ENCODE results near the gene TMEM25. TPM values are rescaled to one million over a fixed set of nuclear protein-coding genes. Genes with fewer than 3 reads are reported as not detected.
"Not testable (repeated sequence)": the region's sequence is repeated elsewhere in the genome, so short reads cannot be mapped to it uniquely, and the experiment has no call there.

The TMEM25 gene
- 10 to 100 TPM; 26.0 to 31.3 (median 29.2) TPM for polyA plus RNA-seq (ENCODE audit: insufficient read length in 4 of 4)

DNA sequence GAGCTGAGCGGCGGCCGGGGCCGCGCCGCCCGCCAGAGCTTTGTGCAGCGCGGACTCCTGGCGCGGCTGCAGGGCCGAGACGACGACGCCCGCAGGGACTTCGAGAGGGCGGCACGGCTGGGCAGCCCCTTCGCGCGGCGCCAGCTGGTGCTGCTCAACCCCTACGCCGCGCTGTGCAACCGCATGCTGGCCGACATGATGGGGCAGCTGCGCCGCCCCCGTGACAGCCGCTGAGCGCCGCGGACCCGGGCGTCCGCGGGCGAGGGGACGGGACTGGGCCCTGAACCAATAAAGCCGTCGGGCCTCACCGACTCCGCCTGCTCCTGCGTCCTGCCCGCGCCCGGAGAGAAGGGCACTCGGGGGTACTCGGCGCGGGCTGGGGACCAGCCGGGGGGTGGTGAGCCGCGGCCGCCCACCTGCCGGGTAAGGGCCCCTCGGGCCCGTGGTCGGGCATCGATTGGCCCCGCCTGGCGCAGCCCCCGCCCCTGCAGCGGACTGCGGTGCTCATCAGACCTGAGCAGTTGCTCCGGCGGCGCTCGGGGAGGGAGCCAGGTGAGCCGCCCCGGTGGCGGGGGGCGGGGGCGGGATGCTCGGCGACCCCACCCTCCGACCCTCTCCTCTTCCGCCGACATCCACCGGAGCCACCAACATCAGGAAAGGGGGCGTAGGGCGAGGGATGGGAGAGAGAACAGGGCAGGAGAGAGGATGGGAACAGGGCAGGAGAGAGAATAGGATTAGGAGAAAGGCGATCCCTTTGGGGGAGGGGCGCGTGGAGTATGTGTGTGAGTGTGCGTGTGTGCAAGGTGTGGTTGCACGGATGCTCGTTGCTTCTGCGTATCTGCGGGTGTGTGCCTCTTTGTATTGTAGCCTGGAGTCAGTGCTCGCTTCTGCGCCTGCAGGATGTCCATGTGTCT is at the start of gene TMEM25:
Gene TMEM25 (plus strand): TSS at position 510 of the 914 bp plus-strand sequence. CDS start 610 bp downstream, outside the sequence.
- DNase-seq (ENCODE audit: low read depth in 4 of 4, low spot score in 3 of 4): peak; percentile 28 to 60 (median 36)

DNA sequence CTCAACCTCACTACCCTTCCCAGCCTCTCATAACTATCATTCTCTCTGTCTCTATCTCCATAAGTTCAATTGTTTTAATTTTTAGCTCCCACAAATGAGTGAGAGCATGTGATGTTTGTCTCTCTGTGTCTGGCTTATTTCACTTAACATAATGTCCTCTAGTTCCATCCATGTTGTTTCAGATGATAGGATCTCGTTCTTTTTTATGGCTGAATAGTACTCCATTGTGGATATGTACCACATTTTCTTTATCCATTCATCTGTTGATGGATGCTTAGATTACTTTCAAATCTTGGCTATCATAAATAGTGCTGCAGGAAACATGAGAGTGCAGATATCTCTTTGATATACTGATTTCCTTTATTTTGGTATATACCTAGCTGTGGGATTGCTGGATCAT is 49.8 kb upstream of the TMEM25 start:
- not testable (repeated sequence) for DNase-seq (ENCODE audit: low read depth in 4 of 4, low spot score in 3 of 4)

DNA sequence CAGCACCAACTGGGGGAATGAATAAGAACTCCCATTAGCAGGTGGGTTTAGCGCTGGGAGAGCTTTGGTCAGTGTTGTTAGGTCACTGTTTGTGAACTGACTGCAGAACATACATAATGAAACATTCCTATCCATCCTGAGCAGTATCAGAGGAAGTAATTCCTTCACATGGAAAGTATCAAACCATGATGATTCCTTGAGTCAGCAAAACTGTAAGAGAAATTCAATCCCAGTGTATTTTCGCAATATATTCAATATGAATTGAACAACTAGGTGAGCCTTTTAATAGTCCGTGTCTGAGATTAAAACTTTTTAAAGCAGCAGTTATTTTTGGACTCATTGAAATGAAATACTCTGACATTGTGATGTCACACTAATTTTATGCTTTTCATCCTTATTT is 46.6 kb upstream of the TMEM25 start:
- no peak for DNase-seq (ENCODE audit: low read depth in 4 of 4, low spot score in 3 of 4)

DNA sequence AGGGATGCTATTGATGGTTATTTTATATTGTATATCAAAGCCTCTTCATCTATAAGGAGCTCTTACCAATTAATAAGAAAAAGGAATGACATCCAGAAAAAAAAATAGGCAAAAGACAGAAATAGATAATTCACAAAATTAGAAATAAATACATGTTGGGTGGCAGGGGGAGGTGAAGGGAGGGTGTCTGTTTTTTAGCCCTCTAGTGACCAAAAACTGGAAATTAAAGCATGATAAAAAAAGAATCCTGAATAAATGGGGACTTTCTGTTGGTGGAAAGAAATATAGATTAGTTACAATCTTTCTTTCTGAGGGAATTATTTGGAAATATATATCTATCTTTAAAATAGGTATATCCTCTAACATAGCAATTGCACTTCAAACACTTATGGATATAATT is 45.7 kb upstream of the TMEM25 start:
- DNase-seq (ENCODE audit: low read depth in 4 of 4, low spot score in 3 of 4): no peak

DNA sequence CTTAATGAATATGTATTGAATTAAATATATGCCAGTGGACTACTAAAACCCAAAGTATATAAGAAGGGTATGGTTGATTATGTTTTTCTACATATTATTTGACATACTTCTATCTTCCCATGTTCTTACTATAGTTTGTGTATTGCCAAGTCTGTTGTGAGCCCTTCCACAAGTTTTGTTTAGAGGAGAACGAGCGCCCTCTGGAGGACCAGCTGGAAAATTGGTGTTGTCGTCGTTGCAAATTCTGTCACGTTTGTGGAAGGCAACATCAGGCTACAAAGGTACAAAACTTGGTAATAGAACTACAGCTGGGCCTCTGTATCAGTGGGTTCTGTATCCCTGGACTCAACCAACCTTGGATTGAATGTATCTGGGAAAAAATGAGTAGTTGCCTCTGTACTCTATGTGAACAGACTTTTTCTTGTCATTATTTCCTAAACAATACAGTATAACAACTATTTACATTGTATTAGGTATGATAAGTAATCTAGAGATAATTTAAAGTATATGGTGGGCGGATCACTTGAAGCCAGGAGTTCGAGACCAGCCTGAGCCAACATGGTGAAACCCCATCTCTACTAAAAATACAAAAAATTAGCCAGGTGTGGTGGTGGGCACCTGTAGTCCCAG is 42.4 kb upstream of the TMEM25 start:
- peak; percentile 59 to 67 (median 62) for DNase-seq (ENCODE audit: low read depth in 4 of 4, low spot score in 3 of 4)

DNA sequence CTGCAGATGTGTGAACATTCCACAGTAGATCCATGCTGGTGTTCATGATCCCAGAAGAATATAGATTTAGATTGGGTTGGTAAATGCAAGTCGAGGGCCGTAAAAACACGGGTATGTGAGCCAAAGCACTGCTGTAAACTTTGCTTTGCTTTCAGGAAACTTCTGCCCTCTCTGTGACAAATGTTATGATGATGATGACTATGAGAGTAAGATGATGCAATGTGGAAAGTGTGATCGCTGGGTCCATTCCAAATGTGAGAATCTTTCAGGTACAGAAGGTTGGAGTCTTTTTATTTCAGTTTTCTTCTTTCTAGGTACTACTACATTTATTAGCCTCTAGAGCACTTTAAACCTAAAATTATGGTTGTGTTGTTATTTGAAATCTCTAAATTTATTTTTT is 40.0 kb upstream of the TMEM25 start:
- DNase-seq (ENCODE audit: low read depth in 4 of 4, low spot score in 3 of 4): no peak

DNA sequence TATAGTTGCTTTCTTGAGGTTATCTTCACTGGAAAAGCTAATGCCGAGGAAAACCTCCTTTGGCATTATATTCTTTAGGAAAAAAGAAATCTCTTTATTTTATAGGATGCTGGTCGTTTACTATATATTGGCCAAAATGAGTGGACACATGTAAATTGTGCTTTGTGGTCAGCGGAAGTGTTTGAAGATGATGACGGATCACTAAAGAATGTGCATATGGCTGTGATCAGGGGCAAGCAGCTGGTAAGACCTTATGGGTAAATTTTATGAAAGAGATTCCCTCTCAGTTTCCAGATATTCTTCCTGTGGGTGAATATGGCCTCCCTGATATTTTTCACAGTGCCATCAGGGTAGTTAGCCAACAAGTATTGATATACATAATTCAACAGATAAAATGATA is 33.2 kb upstream of the TMEM25 start:
- DNase-seq (ENCODE audit: low read depth in 4 of 4, low spot score in 3 of 4): no peak

DNA sequence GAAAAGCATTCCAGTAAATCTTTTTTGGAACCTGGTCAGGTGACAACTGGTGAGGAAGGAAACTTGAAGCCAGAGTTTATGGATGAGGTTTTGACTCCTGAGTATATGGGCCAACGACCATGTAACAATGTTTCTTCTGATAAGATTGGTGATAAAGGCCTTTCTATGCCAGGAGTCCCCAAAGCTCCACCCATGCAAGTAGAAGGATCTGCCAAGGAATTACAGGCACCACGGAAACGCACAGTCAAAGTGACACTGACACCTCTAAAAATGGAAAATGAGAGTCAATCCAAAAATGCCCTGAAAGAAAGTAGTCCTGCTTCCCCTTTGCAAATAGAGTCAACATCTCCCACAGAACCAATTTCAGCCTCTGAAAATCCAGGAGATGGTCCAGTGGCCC is 27.8 kb upstream of the TMEM25 start:
- DNase-seq (ENCODE audit: low read depth in 4 of 4, low spot score in 3 of 4): no peak

DNA sequence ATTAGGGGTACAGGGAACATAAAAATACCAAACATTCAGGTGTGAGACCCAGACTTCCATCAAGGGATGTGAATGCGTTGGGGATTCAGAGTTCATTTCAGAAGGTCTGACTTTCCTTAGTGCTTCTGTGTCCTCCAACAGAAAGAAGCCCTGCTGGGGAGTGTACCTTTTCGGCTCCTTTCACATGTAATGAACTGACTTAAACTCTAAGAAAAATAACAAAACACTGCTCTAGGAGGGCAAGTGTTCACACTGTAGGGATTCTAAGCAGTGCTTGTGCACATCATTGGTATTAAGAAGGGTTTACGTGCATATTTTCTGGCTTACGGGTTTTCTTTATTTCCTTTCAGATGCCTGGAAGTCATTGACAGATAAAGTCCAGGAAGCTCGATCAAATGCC is 19.4 kb upstream of the TMEM25 start:
- DNase-seq (ENCODE audit: low read depth in 4 of 4, low spot score in 3 of 4): no peak

DNA sequence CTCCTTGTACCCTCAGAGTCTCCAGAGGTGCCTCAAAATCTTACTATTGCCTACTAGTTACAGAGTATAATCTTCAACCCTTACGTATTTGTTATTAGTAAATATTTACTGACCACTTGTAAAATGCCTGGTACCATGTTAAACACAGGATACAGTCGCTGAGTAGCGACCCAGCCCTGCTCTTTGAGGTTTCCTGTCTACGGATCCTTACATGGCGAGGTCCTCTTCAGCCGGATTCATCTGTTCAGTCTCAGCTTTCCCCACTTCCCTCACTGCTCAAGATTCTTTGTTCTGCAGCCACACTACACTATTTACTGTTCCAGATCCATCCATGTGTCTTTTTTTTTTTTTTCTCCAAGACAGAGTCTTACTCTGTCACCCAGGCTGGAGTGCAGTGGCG is 16.9 kb upstream of the TMEM25 start:
- no peak for DNase-seq (ENCODE audit: low read depth in 4 of 4, low spot score in 3 of 4)

DNA sequence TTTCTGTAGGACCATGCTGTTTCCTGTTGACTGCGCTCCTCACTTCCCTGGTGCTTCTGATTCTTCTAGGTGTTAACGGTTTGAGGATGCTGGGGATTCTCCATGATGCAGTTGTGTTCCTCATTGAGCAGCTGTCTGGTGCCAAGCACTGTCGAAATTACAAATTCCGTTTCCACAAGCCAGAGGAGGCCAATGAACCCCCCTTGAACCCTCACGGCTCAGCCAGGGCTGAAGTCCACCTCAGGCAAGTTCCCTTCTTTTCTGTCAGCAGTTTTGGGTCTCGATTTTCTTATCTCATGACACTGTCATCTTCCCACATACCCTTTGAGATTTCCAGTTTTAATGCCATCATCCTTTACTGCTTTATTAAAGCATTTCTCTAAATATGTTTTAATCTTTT is 11.4 kb upstream of the TMEM25 start:
- DNase-seq (ENCODE audit: low read depth in 4 of 4, low spot score in 3 of 4): no peak

DNA sequence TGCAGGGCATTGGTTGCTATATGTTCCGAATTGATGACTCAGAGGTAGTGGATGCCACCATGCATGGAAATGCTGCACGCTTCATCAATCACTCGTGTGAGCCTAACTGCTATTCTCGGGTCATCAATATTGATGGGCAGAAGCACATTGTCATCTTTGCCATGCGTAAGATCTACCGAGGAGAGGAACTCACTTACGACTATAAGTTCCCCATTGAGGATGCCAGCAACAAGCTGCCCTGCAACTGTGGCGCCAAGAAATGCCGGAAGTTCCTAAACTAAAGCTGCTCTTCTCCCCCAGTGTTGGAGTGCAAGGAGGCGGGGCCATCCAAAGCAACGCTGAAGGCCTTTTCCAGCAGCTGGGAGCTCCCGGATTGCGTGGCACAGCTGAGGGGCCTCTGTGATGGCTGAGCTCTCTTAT is 9.1 kb upstream of the TMEM25 start:
- DNase-seq (ENCODE audit: low read depth in 4 of 4, low spot score in 3 of 4): no peak

DNA sequence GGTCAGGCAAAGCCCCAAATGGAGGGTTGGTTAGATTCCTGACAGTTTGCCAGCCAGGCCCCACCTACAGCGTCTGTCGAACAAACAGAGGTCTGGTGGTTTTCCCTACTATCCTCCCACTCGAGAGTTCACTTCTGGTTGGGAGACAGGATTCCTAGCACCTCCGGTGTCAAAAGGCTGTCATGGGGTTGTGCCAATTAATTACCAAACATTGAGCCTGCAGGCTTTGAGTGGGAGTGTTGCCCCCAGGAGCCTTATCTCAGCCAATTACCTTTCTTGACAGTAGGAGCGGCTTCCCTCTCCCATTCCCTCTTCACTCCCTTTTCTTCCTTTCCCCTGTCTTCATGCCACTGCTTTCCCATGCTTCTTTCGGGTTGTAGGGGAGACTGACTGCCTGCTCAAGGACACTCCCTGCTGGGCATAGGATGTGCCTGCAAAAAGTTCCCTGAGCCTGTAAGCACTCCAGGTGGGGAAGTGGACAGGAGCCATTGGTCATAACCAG is 8.4 kb upstream of the TMEM25 start:
- DNase-seq (ENCODE audit: low read depth in 4 of 4, low spot score in 3 of 4): no peak

DNA sequence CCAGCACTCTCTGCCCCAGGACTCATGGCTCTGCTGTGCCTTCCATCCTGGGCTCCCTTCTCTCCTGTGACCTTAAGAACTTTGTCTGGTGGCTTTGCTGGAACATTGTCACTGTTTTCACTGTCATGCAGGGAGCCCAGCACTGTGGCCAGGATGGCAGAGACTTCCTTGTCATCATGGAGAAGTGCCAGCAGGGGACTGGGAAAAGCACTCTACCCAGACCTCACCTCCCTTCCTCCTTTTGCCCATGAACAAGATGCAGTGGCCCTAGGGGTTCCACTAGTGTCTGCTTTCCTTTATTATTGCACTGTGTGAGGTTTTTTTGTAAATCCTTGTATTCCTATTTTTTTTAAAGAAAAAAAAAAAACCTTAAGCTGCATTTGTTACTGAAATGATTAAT is 6.6 kb upstream of the TMEM25 start:
- DNase-seq (ENCODE audit: low read depth in 4 of 4, low spot score in 3 of 4): no peak

DNA sequence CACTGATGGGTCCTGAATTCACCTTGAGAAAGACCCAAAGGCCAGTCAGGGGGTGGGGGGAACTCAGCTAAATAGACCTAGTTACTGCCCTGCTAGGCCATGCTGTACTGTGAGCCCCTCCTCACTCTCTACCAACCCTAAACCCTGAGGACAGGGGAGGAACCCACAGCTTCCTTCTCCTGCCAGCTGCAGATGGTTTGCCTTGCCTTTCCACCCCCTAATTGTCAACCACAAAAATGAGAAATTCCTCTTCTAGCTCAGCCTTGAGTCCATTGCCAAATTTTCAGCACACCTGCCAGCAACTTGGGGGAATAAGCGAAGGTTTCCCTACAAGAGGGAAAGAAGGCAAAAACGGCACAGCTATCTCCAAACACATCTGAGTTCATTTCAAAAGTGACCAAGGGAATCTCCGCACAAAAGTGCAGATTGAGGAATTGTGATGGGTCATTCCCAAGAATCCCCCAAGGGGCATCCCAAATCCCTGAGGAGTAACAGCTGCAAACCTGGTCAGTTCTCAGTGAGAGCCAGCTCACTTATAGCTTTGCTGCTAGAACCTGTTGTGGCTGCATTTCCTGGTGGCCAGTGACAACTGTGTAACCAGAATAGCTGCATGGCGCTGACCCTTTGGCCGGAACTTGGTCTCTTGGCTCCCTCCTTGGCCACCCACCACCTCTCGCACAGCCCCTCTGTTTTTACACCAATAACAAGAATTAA is 6.1 kb upstream of the TMEM25 start:
- DNase-seq (ENCODE audit: low read depth in 4 of 4, low spot score in 3 of 4): no peak

DNA sequence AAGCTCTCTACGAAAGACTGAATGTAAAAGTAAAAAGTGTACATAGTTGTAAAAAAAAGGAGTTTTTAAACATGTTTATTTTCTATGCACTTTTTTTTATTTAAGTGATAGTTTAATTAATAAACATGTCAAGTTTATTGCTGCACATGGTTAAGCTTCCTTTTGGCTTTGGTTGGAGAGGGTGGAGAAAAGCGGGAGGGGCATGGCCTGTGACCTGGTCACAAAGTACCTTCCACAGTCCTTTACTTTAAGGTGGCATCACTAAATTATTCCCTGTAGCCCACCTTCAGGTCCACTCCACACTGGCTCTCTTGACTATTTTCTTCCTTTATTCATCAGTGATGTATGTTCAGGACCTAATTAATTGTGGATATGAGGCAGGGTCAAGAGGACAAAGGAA is 4.3 kb upstream of the TMEM25 start:
- DNase-seq (ENCODE audit: low read depth in 4 of 4, low spot score in 3 of 4): no peak

DNA sequence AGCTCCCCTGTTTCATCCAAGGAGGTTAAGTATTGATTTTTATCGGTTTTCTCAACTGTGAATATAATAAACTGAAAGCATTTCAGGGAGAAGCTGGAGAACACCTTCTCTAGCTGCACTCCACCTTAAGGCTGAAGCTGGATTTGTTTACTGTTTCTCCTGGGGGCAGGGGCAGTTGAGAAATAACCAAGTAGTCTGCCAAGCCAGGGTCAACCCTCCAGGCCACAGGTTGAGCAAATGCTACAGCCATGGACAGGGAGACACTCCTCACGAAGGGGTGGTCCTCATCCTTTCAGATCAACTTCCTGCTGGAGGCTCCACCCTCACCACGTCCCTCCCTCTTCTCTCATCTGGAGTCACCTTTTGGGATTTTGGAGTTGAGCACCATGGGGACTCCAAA is 3.9 kb upstream of the TMEM25 start, which contains the start of gene TTC36:
Gene TTC36 (plus strand): TSS at position 366 of the 400 bp plus-strand sequence. CDS start 21 bp downstream, at position 387.
- no peak for DNase-seq (ENCODE audit: low read depth in 4 of 4, low spot score in 3 of 4)

DNA sequence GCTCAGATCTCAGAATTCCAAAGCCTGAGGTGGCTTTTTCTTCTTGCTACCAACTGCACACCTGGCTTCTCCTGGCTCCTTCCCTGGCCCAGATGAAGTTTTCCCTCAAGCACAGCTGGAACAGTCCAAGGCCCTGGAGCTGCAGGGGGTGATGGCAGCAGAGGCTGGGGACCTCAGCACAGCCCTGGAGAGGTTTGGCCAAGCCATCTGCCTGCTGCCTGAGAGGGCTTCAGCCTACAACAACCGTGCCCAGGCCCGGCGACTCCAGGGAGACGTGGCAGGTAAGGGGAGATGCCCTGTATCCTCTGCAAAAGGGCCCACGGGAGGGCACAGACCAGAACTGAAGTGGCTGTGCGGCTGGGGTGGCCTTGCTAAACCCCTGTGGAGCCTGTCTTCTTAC is 2.5 kb upstream of the TMEM25 start:
- DNase-seq (ENCODE audit: low read depth in 4 of 4, low spot score in 3 of 4): no peak

DNA sequence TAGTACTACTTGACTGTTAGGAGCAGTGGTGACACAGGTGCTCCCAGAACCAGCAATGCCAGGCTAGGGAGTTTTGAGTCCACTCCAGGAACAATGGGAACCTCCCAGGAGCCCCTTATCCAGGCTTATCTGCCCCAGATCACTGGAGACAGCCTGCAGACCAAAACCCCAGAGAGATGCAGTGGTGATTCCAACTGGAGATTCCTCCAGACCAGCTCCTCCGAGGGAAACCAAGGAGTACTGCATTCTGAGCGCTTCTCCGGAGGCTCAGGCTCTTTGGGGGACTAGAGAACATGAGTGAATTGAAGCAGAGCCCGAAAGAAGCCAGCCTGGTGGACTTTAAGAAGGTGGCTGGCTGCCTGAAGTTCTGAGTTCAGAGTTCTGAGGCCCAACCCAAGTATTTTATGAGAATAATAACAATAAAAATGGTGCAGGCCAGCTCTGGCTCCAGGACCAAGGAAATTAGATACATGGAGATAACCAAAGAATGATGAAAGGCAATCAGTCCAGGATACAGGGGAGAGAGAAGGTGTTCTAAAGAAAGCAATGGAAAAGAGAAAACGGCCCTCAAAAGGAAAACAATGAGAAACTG is 1.3 kb upstream of the TMEM25 start:
- DNase-seq (ENCODE audit: low read depth in 4 of 4, low spot score in 3 of 4): no peak

DNA sequence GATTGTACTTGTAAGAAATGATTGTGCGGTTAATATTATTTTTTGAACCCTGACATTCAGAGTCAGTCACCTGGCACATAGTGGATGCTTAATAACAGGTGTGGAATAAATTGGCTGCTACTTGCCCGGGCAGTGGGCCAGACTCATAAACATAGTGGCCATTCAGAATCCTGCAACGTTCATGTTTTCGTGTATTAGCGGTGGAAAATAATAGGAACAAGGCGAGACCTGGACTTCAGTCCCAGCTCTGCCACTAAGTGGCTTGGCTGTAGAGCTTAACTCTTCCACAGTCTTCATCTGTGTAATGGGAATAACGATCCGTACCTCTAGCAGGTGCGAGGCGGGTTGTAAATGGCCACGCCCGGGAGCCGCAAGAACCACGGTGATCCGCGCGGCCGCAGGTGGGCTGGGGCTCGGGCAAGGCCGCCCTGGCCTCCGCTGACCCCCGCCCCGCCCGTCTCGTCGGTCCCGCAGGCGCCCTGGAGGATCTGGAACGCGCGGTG is 761 bp upstream of the TMEM25 start:
- no peak for DNase-seq (ENCODE audit: low read depth in 4 of 4, low spot score in 3 of 4)

Measured in right renal pelvis (tissue), 4 donors.